ENCODE data around the gene PRSS8.
"Not testable (repeated sequence)": the region's sequence is repeated elsewhere in the genome, so short reads cannot be mapped to it uniquely, and the experiment has no call there.

The PRSS8 gene

GRCh38 chr16:31149332-31149731, 13.8 kb upstream of the PRSS8 start:
- DNase-seq (ENCODE audit: low read depth), result no peak
- H3K4me3 ChIP-seq (ENCODE audit: low read depth, low read length), result no peak overlapping the region
- no peak for TF ChIP-seq CTCF (IDR thresholded peaks at IDR 0.05; ENCODE audit: low read depth, low read length, missing control alignments)

GRCh38 chr16:31148896-31149295, 13.4 kb upstream of the PRSS8 start:
- H3K4me3 ChIP-seq (ENCODE audit: low read depth, low read length), result no peak overlapping the region
- no peak for TF ChIP-seq CTCF (IDR thresholded peaks at IDR 0.05; ENCODE audit: low read depth, low read length, missing control alignments)
- DNase-seq (ENCODE audit: low read depth), result no peak

DNA sequence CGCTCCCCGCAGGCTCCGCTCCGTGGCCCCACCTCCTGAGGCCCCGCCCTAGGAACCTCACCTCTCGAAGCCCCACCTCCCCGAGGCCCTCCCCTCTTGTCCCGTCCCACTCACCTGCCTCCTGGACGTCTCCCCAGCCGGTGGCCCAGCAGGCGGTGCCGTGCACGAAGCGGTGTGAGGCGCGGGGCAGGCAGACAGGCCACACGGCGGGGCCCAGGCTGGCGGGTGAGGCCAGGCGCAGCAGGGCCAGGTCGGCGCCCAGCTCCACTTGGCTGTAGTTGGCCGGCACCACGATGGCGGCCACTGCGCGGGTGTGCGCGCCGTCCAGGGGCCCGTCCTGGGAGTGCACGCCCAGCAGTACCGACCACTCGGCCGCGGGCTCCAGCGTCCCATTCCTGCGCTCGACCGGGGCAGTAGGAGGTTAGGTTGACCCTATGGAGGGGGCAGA, 12.8 kb upstream of the PRSS8 start:
- TF ChIP-seq CTCF (IDR thresholded peaks at IDR 0.05; ENCODE audit: low read depth, low read length, missing control alignments), result no peak
- DNase-seq (ENCODE audit: low read depth), result no peak
- no peak overlapping the region for H3K4me3 ChIP-seq (ENCODE audit: low read depth, low read length)

DNA sequence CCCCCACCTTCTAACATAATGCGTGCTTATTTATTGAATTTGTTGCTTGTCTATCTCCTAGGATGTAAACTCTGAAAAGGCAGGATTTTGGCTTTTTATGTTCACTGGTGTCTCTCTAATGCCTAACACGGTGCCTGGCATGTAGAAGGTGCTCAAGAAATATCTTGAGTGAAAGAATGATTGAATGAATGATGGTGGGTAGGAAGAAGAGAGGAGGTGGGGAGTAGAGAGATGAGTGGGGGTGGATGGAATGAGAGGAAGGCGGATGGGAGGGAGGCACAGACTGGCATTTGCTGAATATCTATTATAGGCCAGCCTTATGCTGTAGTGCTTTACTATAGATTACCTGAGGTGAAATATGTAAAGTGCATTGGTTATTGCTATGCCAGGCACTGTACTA, 12.0 kb upstream of the PRSS8 start:
- no peak for TF ChIP-seq CTCF (IDR thresholded peaks at IDR 0.05; ENCODE audit: low read depth, low read length, missing control alignments)
- DNase-seq (ENCODE audit: low read depth), result no peak
- H3K4me3 ChIP-seq (ENCODE audit: low read depth, low read length), result no peak overlapping the region

DNA sequence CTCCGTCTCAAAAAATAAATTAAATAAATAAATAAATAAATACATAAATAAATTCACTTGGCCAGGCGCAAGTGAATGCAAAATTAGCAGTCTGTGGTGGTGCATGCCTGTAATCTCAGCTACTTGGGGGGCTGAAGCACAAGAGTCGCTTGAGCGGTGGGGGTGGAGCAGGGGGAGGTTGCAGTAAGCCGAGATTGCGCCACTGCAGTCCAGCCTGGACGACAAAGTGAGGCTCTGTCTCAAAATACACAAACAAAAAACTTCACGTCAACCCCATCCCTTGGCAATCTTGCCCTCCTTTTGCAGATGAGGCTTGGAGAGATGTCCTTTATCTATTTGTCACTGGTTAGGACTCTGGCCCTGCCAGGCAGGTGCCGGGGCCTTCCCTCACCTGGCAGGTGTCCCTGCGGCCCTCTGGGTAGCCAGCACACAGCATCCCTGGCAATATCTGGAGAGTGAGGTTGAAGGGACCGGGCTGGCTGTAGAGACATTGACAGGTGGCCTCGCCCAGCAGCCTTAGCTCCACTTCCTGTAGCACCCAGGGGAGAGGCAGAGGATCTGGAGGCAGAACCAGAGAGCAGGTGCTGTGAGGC, 10.0 kb upstream of the PRSS8 start:
- TF ChIP-seq CTCF (IDR thresholded peaks at IDR 0.05; ENCODE audit: low read depth, low read length, missing control alignments), result no peak
- no peak for DNase-seq (ENCODE audit: low read depth)
- H3K4me3 ChIP-seq (ENCODE audit: low read depth, low read length), result no peak overlapping the region

DNA sequence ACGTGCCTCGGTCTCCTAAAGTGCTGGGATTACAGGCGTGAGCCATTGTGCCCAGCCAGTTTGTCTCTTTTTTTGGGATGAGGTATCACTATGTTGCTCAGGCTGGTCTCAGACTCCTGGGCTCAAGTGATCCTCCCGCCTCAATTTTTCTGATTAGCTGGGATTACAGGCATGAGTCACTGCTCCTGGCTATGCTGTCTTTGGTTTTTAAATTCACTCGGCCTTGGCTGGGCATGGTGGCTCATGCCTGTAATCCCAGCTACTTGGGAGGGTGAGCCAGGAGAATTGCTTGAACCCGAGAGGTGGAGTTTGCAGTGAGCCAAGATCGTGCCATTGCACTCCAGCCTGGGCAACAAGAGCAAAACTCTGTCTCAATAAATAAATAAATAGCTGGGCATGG, 8.9 kb upstream of the PRSS8 start:
- not testable (repeated sequence) for DNase-seq (ENCODE audit: low read depth)

DNA sequence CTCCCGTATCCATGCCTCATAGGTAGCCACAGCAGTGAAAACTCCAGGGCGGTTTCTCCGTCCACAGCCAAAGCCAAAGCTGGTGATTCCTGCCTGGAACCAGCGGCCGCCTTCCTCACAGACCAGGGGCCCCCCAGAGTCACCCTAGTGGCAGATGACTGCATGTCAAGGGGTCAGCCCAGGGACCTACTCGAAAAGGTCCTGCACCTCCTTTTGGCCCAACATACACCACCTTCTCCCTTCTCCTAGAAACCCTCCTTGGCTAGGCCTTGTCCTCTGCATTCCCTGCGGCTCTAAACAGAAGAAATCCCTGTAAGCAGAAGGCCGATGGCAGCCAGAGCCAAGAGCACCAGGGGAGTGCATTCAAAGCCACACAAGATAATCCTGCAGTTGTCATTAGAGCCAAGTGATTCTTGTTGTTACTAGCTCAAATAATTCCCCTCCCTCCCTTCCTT, 8.2 kb upstream of the PRSS8 start:
- no peak overlapping the region for H3K4me3 ChIP-seq (ENCODE audit: low read depth, low read length)
- TF ChIP-seq CTCF (IDR thresholded peaks at IDR 0.05; ENCODE audit: low read depth, low read length, missing control alignments), result peak; percentile 17
- no peak for DNase-seq (ENCODE audit: low read depth)

More for the DNA sequence above, 8.9 kb upstream of the PRSS8 start:
- not testable (repeated sequence) for H3K4me3 ChIP-seq (ENCODE audit: low read depth, low read length)

All from GM12864 (cell line).